HG02571 (cell line): ENCODE data around the gene PTPRK.

Experiments
- ATAC-seq: cut with Tn5 transposase; IDR thresholded peaks from one replicate; pipeline ENCODE4 v1.9.1; 2021; ENCODE audit warnings: mild to moderate bottlenecking, moderate library complexity; ENCODE audit not compliant: unreplicated experiment

Gene PTPRK

GRCh38 chr6:128516514-128516898 lies 3.9 kb downstream of the PTPRK start:
- ATAC-seq = no peak

- ATAC-seq = no peak
Measured at GRCh38 chr6:128515550-128516513, 4.6 kb downstream of the PTPRK start.

GRCh38 chr6:128513878-128514277 lies 6.5 kb downstream of the PTPRK start:
- no peak for ATAC-seq

DNA sequence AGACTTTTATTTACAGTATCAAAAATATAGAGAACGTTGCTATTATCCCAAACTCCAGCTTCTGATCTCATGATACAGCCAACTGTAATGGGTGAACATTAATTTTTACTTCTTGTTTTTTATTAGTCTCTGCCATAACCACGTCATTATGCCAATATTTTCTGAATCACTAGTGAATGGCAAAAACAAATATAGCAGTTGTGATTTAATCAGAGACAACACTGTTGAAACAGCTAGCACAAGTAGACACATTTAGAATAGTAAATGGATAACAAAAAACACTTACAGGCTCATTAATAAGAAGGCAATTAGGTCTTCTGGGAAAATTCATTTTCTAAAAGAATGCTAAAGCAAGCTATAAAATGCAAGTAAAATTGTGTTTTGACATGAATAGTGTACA lies 8.1 kb downstream of the PTPRK start:
- no peak for ATAC-seq

DNA sequence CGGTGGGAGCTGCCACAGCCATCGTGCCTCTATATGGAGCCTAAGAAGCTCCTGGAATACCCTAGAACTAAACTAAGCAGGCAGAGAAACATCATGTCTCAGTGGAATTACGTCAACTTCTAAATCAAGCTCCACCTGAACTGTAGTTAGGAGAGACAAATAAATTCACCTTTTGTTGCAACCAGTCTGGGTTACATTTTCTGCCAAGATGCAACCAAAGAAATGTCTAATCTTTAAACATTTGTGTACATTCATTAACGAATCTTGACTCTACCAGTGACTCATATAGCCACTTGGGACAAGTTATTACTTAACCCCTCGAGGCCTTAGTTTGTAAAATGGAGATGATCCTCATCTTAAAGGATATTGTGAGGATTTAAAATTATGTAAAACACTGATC lies 8.9 kb downstream of the PTPRK start:
- ATAC-seq = no peak

GRCh38 chr6:128509709-128510108 lies 10.7 kb downstream of the PTPRK start:
- no peak for ATAC-seq

- ATAC-seq = no peak
Measured at GRCh38 chr6:128508588-128509296, 11.7 kb downstream of the PTPRK start.

GRCh38 chr6:128507337-128508310 lies 12.8 kb downstream of the PTPRK start:
- ATAC-seq = no peak

- no peak for ATAC-seq
Measured at GRCh38 chr6:128505603-128506002, 14.8 kb downstream of the PTPRK start.

DNA sequence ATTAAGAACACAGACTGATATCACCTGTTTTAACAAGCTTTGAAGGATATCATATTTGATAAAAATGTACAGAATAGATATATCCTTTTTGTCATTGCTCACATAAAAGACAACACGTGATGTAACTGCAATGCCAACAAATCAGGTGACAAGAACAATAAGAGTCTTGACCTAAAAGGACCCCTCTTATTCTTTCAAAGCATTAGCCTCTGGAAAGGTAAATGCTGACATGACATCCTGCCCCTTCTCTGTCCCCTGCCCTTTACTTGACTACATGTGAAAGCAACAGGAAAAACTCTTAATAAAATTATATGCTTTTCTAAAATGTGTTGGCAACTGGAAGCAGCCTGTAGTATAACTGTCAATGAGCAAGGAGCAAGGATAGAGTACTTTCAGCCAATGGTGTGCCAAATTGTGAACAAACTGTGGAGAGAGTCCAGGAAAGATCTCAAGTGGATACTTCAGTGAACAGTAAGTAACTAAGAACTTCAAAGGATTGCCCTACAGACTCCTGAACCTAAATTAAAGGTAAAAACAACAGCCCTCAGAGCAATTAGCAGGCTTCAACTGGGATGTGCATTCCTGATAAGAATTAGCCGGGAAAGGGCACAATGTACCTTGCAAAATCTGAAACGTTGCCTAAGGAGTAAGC lies 16.3 kb downstream of the PTPRK start:
- no peak for ATAC-seq

GRCh38 chr6:128500749-128501600 lies 19.4 kb downstream of the PTPRK start:
- ATAC-seq = no peak

- ATAC-seq = no peak
Measured at GRCh38 chr6:128500014-128500413, 20.4 kb downstream of the PTPRK start.

GRCh38 chr6:128499079-128499731 lies 21.2 kb downstream of the PTPRK start:
- ATAC-seq = no peak

DNA sequence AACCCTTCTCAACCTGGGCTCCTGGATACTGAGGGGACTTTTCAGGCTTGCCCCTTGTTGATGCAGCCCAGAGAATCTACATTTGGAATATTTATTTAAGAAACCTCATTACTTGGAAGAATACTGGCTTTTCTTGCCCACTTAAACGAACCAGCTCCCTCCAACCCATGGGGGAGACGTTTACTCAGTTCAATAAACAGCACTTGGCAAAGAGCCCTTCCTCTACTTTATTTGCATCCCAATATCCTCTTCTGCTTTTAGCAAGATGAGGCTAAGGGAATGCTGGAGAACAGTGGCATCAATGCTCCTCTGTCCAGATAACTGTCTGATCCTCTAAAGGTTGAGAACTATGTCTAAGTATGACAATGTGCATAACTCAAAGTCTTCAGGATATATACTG lies 22.2 kb downstream of the PTPRK start:
- no peak for ATAC-seq

DNA sequence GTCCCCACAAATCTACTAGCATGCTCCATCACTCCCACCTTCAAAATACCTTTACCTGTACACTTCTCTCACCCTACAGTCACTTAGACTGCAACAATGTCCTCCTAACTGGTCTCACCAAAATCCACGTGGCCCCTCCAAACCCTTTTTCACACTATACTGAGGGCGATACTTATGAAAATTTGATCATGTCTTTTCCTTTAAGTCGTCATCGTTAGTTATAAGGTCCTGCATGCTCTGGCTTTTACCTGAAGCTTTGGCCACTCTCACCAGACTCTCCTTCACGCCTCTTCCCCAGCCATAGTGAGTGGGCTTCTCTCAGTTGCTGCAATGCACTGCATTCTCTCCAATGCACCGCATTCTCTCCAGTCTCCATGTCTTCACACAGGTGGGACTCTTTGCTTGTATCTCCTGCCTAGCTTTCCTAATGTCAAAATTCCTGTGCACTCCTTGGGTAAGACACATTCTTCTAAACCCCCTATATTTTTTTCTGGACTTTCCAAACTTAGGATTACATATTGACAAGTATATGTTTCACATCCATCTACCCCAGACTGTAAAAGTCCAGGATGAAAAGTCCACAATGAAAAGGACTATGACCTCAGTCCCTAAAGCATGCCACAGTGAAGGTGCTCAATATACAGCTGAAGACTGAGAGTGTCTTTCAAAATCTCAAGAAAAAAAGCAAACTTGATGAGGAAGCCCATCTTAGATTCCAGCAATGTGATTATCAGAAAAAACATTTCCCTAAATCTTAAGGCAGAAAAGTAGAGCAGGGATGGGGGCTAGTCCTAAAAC lies 24.7 kb downstream of the PTPRK start:
- ATAC-seq = no peak

DNA sequence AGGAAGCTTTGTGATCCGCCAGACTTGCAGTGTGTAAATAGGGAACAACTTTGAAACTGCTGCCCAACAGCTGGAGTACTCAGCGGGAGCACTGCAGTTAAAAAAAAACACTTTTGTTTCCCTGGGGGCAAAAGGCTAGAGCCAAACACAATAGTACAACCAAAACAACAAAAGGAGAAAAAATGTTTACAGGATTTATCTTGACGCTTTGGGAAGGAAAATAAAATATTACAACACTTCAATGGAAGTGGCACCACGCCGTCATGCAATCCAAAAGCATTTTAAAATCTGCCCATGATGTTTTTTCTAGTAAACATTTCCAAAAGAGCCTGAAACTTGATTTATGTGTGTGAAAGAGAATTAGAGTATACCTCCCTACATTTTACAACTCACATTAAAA lies 26.0 kb downstream of the PTPRK start:
- ATAC-seq = no peak

DNA sequence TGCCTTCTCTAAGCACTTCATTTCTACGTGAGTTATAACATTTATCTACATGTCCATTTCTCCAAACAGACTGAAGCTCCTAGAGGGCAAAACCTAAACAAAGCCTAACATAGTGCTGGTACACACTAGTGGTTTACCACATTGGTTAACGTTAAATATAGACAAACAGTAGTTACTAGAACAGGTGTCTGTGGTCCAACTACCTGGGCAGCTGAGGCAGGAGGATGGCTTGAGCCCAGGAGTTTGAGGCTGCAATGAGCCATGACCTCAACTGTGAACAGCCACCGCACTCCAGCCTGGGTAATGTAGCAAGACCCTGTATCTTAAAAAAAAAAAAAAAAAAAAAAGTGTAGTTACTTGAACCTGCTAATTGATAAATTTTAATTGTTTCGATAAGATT lies 26.5 kb downstream of the PTPRK start:
- no peak for ATAC-seq

DNA sequence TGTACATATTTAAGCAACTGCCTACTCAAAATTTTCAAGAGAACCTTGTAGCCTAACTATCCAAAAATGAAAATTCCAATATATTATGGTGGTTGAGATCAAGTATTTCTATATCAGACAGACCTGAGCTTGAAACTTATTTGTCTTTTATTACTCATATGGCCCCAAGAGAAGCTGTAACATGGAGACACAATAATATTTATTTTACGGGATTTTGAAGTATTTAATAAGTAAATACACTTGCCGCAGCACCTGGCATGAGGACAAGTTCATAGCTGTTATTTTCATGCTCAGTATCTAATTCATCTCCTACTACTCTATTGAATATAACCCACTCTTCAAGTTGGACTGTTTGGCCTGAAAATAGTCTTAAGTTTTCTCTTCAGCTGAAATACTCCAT lies 28.0 kb downstream of the PTPRK start:
- ATAC-seq = no peak
